ENCODE results near the gene FEZ2.

The FEZ2 gene

GRCh38 chr2:36565712-36566111 lies 32.3 kb downstream of the FEZ2 start:
- H3K4me3 ChIP-seq (ENCODE audit: low read depth, low read length): no peak overlapping the region
- no peak for DNase-seq (ENCODE audit: low read depth)

- H3K4me3 ChIP-seq (ENCODE audit: low read depth, low read length): no peak overlapping the region
- no peak for DNase-seq (ENCODE audit: low read depth)
These were observed 33.5 kb downstream of the FEZ2 start for GRCh38 chr2:36564377-36564930.

GRCh38 chr2:36562973-36563532 lies 34.9 kb downstream of the FEZ2 start:
- no peak for DNase-seq (ENCODE audit: low read depth)
- H3K4me3 ChIP-seq (ENCODE audit: low read depth, low read length): peak overlapping the region; percentile 7

- H3K4me3 ChIP-seq (ENCODE audit: low read depth, low read length): no peak overlapping the region
- DNase-seq (ENCODE audit: low read depth): no peak
These were observed 35.7 kb downstream of the FEZ2 start for GRCh38 chr2:36562240-36562639.

- DNase-seq (ENCODE audit: low read depth): peak; percentile 65
- no peak overlapping the region for H3K4me3 ChIP-seq (ENCODE audit: low read depth, low read length)
These were observed 36.6 kb downstream of the FEZ2 start for GRCh38 chr2:36561237-36561944.

GRCh38 chr2:36560726-36561125 lies 37.2 kb downstream of the FEZ2 start:
- DNase-seq (ENCODE audit: low read depth): no peak
- no peak overlapping the region for H3K4me3 ChIP-seq (ENCODE audit: low read depth, low read length)

GRCh38 chr2:36559221-36559942 lies 38.6 kb downstream of the FEZ2 start:
- H3K4me3 ChIP-seq (ENCODE audit: low read depth, low read length): no peak overlapping the region
- no peak for DNase-seq (ENCODE audit: low read depth)

- DNase-seq (ENCODE audit: low read depth): no peak
- H3K4me3 ChIP-seq (ENCODE audit: low read depth, low read length): no peak overlapping the region
These were observed 41.1 kb downstream of the FEZ2 start for GRCh38 chr2:36556842-36557241.

GRCh38 chr2:36555789-36556188 lies 42.2 kb downstream of the FEZ2 start:
- H3K4me3 ChIP-seq (ENCODE audit: low read depth, low read length): no peak overlapping the region
- no peak for DNase-seq (ENCODE audit: low read depth)

- DNase-seq (ENCODE audit: low read depth): no peak
- no peak overlapping the region for H3K4me3 ChIP-seq (ENCODE audit: low read depth, low read length)
These were observed 43.4 kb downstream of the FEZ2 start for GRCh38 chr2:36554531-36554930.

- no peak for DNase-seq (ENCODE audit: low read depth)
- H3K4me3 ChIP-seq (ENCODE audit: low read depth, low read length): no peak overlapping the region
These were observed 44.3 kb downstream of the FEZ2 start for GRCh38 chr2:36553683-36554082.

- no peak overlapping the region for H3K4me3 ChIP-seq (ENCODE audit: low read depth, low read length)
- no peak for DNase-seq (ENCODE audit: low read depth)
These were observed 48.0 kb downstream of the FEZ2 start for GRCh38 chr2:36550006-36550405.

GRCh38 chr2:36549165-36549574 lies 48.8 kb downstream of the FEZ2 start:
- H3K4me3 ChIP-seq (ENCODE audit: low read depth, low read length): no peak overlapping the region
- DNase-seq (ENCODE audit: low read depth): no peak

GRCh38 chr2:36547906-36548305 lies 50.1 kb downstream of the FEZ2 start:
- H3K4me3 ChIP-seq (ENCODE audit: low read depth, low read length): no peak overlapping the region
- DNase-seq (ENCODE audit: low read depth): no peak

GRCh38 chr2:36545871-36546416 lies 52.0 kb downstream of the FEZ2 start:
- no peak for DNase-seq (ENCODE audit: low read depth)
- no peak overlapping the region for H3K4me3 ChIP-seq (ENCODE audit: low read depth, low read length)

- H3K4me3 ChIP-seq (ENCODE audit: low read depth, low read length): no peak overlapping the region
- no peak for DNase-seq (ENCODE audit: low read depth)
These were observed 53.2 kb downstream of the FEZ2 start for GRCh38 chr2:36544638-36545338.

GRCh38 chr2:36541891-36542595 lies 55.9 kb downstream of the FEZ2 start:
- H3K4me3 ChIP-seq (ENCODE audit: low read depth, low read length): no peak overlapping the region
- no peak for DNase-seq (ENCODE audit: low read depth)

- H3K4me3 ChIP-seq (ENCODE audit: low read depth, low read length): no peak overlapping the region
- no peak for DNase-seq (ENCODE audit: low read depth)
These were observed 56.8 kb downstream of the FEZ2 start for GRCh38 chr2:36540986-36541754.
